ENCODE measurements around the gene MYO9B.

DNA sequence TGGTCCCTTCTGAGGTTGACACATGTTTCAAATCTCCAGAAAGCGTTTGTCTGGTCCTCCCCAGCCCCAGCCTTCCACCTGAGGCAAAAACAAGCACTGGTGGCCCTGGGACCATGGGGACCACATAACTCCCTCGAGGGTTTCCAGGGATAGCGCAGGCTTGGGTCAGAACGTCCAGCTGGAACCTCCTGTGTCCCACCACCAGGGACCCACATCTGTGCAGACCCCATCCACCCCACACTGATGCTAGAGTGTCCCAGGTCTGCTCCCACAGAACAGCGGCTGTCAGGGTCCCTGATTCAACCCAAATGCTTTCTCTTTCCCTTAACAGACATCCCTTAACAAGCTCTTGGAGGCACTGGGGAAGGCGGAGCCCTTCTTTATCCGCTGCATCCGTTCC lies 110.0 kb downstream of the MYO9B start:
- TF ChIP-seq, protein P1, sequence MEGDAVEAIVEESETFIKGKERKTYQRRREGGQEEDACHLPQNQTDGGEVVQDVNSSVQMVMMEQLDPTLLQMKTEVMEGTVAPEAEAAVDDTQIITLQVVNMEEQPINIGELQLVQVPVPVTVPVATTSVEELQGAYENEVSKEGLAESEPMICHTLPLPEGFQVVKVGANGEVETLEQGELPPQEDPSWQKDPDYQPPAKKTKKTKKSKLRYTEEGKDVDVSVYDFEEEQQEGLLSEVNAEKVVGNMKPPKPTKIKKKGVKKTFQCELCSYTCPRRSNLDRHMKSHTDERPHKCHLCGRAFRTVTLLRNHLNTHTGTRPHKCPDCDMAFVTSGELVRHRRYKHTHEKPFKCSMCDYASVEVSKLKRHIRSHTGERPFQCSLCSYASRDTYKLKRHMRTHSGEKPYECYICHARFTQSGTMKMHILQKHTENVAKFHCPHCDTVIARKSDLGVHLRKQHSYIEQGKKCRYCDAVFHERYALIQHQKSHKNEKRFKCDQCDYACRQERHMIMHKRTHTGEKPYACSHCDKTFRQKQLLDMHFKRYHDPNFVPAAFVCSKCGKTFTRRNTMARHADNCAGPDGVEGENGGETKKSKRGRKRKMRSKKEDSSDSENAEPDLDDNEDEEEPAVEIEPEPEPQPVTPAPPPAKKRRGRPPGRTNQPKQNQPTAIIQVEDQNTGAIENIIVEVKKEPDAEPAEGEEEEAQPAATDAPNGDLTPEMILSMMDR (IDR thresholded peaks at IDR 0.05; ENCODE audit: poor library complexity), result no peak
- TF ChIP-seq EZH2 (IDR thresholded peaks at IDR 0.05; ENCODE audit: borderline replicate concordance) (no peak), EZH2phosphoT487 (IDR thresholded peaks at IDR 0.05; ENCODE audit: low read depth, severe bottlenecking, unreplicated experiment) (no peak)

Data from hepatocyte (in vitro differentiated cells).